Activated T-helper 17 cell treated with anti-CD3 and anti-CD28 coated beads, Interleukin-2, amount 50 U/mL, for 72 hours (primary cell): ENCODE measurements around the gene KIF25. TPM values are rescaled to one million over a fixed set of nuclear protein-coding genes. Genes with fewer than 3 reads are reported as not detected.

Experiments
- ATAC-seq: fragments of 150-1000 bp; cut with Tn5 transposase; replicated peaks from 2 replicates; pipeline ENCODE4 v1.10.0; 2021; ENCODE audit warnings: mild to moderate bottlenecking, moderate library complexity
- H3K27ac Mint-ChIP-seq: one replicate; pipeline ENCODE4 v1.8.0; 2022; ENCODE audit warnings: mixed read lengths
- H3K27me3 Mint-ChIP-seq: one replicate; pipeline ENCODE4 v1.8.0; 2022; ENCODE audit warnings: mixed read lengths
- H3K36me3 Mint-ChIP-seq: one replicate; pipeline ENCODE4 v1.8.0; 2022; ENCODE audit warnings: low read depth, mild to moderate bottlenecking, mixed read lengths
- H3K4me1 Mint-ChIP-seq: one replicate; pipeline ENCODE4 v1.8.0; 2022; ENCODE audit warnings: mixed read lengths
- H3K4me3 Mint-ChIP-seq: one replicate; pipeline ENCODE4 v1.8.0; 2022; ENCODE audit warnings: mild to moderate bottlenecking, mixed read lengths
- H3K9me3 Mint-ChIP-seq: one replicate; pipeline ENCODE4 v1.8.0; 2022; ENCODE audit warnings: mixed read lengths
- total RNA-seq, 2 donors: library from RNA; stranded (reverse); gene quantifications; one replicate each; pipeline ENCODE4 v1.2.3, GENCODE V29; 2022

KIF25 gene
- total RNA-seq, 2 donors from 2014 or later = 1.8 TPM; not detected in 1

GRCh38 chr6:168038576-168039140 lies 41.2 kb downstream of the KIF25 start:
- no peaks in the 10 kb centered on the region for H3K27me3 Mint-ChIP-seq
- H3K4me1 Mint-ChIP-seq = peaks cover 8% of the 10 kb centered on the region
- no peak overlapping the region for H3K4me3 Mint-ChIP-seq
- H3K9me3 Mint-ChIP-seq = no peaks in the 10 kb centered on the region
- ATAC-seq = no peak
- no peak overlapping the region for H3K27ac Mint-ChIP-seq
- H3K36me3 Mint-ChIP-seq = peaks cover 10% of the 10 kb centered on the region

- H3K27me3 Mint-ChIP-seq = no peaks in the 10 kb centered on the region
- peaks cover 8% of the 10 kb centered on the region for H3K4me1 Mint-ChIP-seq
- ATAC-seq = no peak
- peaks cover 10% of the 10 kb centered on the region for H3K36me3 Mint-ChIP-seq
- no peak overlapping the region for H3K4me3 Mint-ChIP-seq
- no peak overlapping the region for H3K27ac Mint-ChIP-seq
- H3K9me3 Mint-ChIP-seq = no peaks in the 10 kb centered on the region
Observed at GRCh38 chr6:168039301-168039700, 41.8 kb downstream of the KIF25 start.

- ATAC-seq = no peak
- H3K9me3 Mint-ChIP-seq = no peaks in the 10 kb centered on the region
- no peak overlapping the region for H3K4me3 Mint-ChIP-seq
- no peaks in the 10 kb centered on the region for H3K27me3 Mint-ChIP-seq
- H3K4me1 Mint-ChIP-seq = peaks cover 8% of the 10 kb centered on the region
- H3K36me3 Mint-ChIP-seq = peaks cover 10% of the 10 kb centered on the region
- no peak overlapping the region for H3K27ac Mint-ChIP-seq
Observed at GRCh38 chr6:168039849-168040248, 42.4 kb downstream of the KIF25 start.

GRCh38 chr6:168040856-168041496 lies 43.5 kb downstream of the KIF25 start:
- Mint-ChIP-seq H3K36me3 (no peaks in the 10 kb centered on the region), H3K27me3 (no peaks in the 10 kb centered on the region), H3K4me1 (peaks cover 4% of the 10 kb centered on the region), H3K27ac (no peak overlapping the region), H3K9me3 (no peaks in the 10 kb centered on the region), H3K4me3 (no peak overlapping the region)
- ATAC-seq = no peak

- no peaks in the 10 kb centered on the region for H3K4me1 Mint-ChIP-seq
- H3K27ac Mint-ChIP-seq = no peak overlapping the region
- no peaks in the 10 kb centered on the region for H3K9me3 Mint-ChIP-seq
- no peak for ATAC-seq
- H3K4me3 Mint-ChIP-seq = no peak overlapping the region
- H3K27me3 Mint-ChIP-seq = no peaks in the 10 kb centered on the region
- no peaks in the 10 kb centered on the region for H3K36me3 Mint-ChIP-seq
Observed at GRCh38 chr6:168041928-168042327, 44.5 kb downstream of the KIF25 start.

- no peaks in the 10 kb centered on the region for H3K4me1 Mint-ChIP-seq
- no peaks in the 10 kb centered on the region for H3K9me3 Mint-ChIP-seq
- no peak overlapping the region for H3K27ac Mint-ChIP-seq
- H3K27me3 Mint-ChIP-seq = no peaks in the 10 kb centered on the region
- no peak for ATAC-seq
- H3K4me3 Mint-ChIP-seq = no peak overlapping the region
- no peaks in the 10 kb centered on the region for H3K36me3 Mint-ChIP-seq
Observed at GRCh38 chr6:168042426-168043192, 45.1 kb downstream of the KIF25 start.

- no peaks in the 10 kb centered on the region for H3K36me3 Mint-ChIP-seq
- no peak for ATAC-seq
- H3K4me1 Mint-ChIP-seq = no peaks in the 10 kb centered on the region
- no peak overlapping the region for H3K4me3 Mint-ChIP-seq
- H3K27me3 Mint-ChIP-seq = no peaks in the 10 kb centered on the region
- no peak overlapping the region for H3K27ac Mint-ChIP-seq
- no peaks in the 10 kb centered on the region for H3K9me3 Mint-ChIP-seq
Observed at GRCh38 chr6:168043193-168043847, 45.8 kb downstream of the KIF25 start.

- no peaks in the 10 kb centered on the region for H3K9me3 Mint-ChIP-seq
- no peak for ATAC-seq
- no peaks in the 10 kb centered on the region for H3K27me3 Mint-ChIP-seq
- H3K4me3 Mint-ChIP-seq = no peak overlapping the region
- no peak overlapping the region for H3K27ac Mint-ChIP-seq
- no peaks in the 10 kb centered on the region for H3K36me3 Mint-ChIP-seq
- H3K4me1 Mint-ChIP-seq = no peaks in the 10 kb centered on the region
Observed at GRCh38 chr6:168043848-168044415, 46.5 kb downstream of the KIF25 start.

GRCh38 chr6:168044521-168045130 lies 47.2 kb downstream of the KIF25 start:
- Mint-ChIP-seq H3K27me3 (no peaks in the 10 kb centered on the region), H3K4me3 (no peak overlapping the region), H3K9me3 (no peaks in the 10 kb centered on the region), H3K36me3 (no peaks in the 10 kb centered on the region), H3K4me1 (no peaks in the 10 kb centered on the region), H3K27ac (no peak overlapping the region)
- ATAC-seq = no peak

- ATAC-seq = no peak
- H3K9me3 Mint-ChIP-seq = no peaks in the 10 kb centered on the region
- no peaks in the 10 kb centered on the region for H3K36me3 Mint-ChIP-seq
- H3K27ac Mint-ChIP-seq = no peak overlapping the region
- no peaks in the 10 kb centered on the region for H3K27me3 Mint-ChIP-seq
- no peak overlapping the region for H3K4me3 Mint-ChIP-seq
- H3K4me1 Mint-ChIP-seq = no peaks in the 10 kb centered on the region
Observed at GRCh38 chr6:168045141-168045691, 47.7 kb downstream of the KIF25 start.

GRCh38 chr6:168045706-168046620 lies 48.5 kb downstream of the KIF25 start:
- Mint-ChIP-seq H3K4me1 (no peaks in the 10 kb centered on the region), H3K36me3 (no peaks in the 10 kb centered on the region), H3K27ac (no peak overlapping the region), H3K4me3 (no peak overlapping the region), H3K27me3 (no peaks in the 10 kb centered on the region), H3K9me3 (no peaks in the 10 kb centered on the region)
- ATAC-seq = no peak

GRCh38 chr6:168046696-168047095 lies 49.2 kb downstream of the KIF25 start:
- no peaks in the 10 kb centered on the region for H3K27me3 Mint-ChIP-seq
- H3K4me3 Mint-ChIP-seq = no peak overlapping the region
- no peaks in the 10 kb centered on the region for H3K9me3 Mint-ChIP-seq
- no peak overlapping the region for H3K27ac Mint-ChIP-seq
- no peaks in the 10 kb centered on the region for H3K36me3 Mint-ChIP-seq
- no peak for ATAC-seq
- no peaks in the 10 kb centered on the region for H3K4me1 Mint-ChIP-seq
